GF-D8 (cell line): ENCODE data around the gene GUCY1A2.
"Not testable (repeated sequence)": the region's sequence is repeated elsewhere in the genome, so short reads cannot be mapped to it uniquely, and the experiment has no call there.

Experiments
- DNase-seq: peaks from one replicate; lab custom pipeline; 2025; lab: John Stamatoyannopoulos, UW

The GUCY1A2 gene

GRCh38 chr11:106834567-106834966 lies 183.7 kb downstream of the GUCY1A2 start:
- no peak for DNase-seq

GRCh38 chr11:106828976-106829375 lies 189.3 kb downstream of the GUCY1A2 start:
- no peak for DNase-seq

- no peak for DNase-seq
Observed at GRCh38 chr11:106828576-106828975, 189.7 kb downstream of the GUCY1A2 start.

- no peak for DNase-seq
Observed at GRCh38 chr11:106827687-106828086, 190.6 kb downstream of the GUCY1A2 start.

GRCh38 chr11:106826558-106826957 lies 191.7 kb downstream of the GUCY1A2 start:
- not testable (repeated sequence) for DNase-seq

GRCh38 chr11:106821826-106822225 lies 196.4 kb downstream of the GUCY1A2 start:
- no peak for DNase-seq

- no peak for DNase-seq
Observed at GRCh38 chr11:106821291-106821690, 197.0 kb downstream of the GUCY1A2 start.

GRCh38 chr11:106818443-106818842 lies 199.8 kb downstream of the GUCY1A2 start:
- DNase-seq = no peak

- no peak for DNase-seq
Observed at GRCh38 chr11:106815209-106815608, 203.1 kb downstream of the GUCY1A2 start.

- DNase-seq = no peak
Observed at GRCh38 chr11:106813806-106814205, 204.5 kb downstream of the GUCY1A2 start.

- DNase-seq = no peak
Observed at GRCh38 chr11:106794058-106794457, 224.2 kb downstream of the GUCY1A2 start.

GRCh38 chr11:106789406-106789805 lies 228.9 kb downstream of the GUCY1A2 start:
- no peak for DNase-seq

GRCh38 chr11:106787454-106787853 lies 230.8 kb downstream of the GUCY1A2 start:
- DNase-seq = no peak

GRCh38 chr11:106785913-106786650 lies 232.2 kb downstream of the GUCY1A2 start:
- no peak for DNase-seq

GRCh38 chr11:106777302-106777701 lies 241.0 kb downstream of the GUCY1A2 start:
- DNase-seq = not testable (repeated sequence)

GRCh38 chr11:106770489-106771085 lies 247.7 kb downstream of the GUCY1A2 start:
- no peak for DNase-seq

GRCh38 chr11:106765469-106766258 lies 252.6 kb downstream of the GUCY1A2 start:
- DNase-seq = no peak

- no peak for DNase-seq
Observed at GRCh38 chr11:106763501-106763900, 254.8 kb downstream of the GUCY1A2 start.

- DNase-seq = no peak
Observed at GRCh38 chr11:106761745-106762144, 256.5 kb downstream of the GUCY1A2 start.

GRCh38 chr11:106761240-106761639 lies 257.0 kb downstream of the GUCY1A2 start:
- no peak for DNase-seq

GRCh38 chr11:106748059-106748458 lies 270.2 kb downstream of the GUCY1A2 start:
- no peak for DNase-seq

GRCh38 chr11:106745941-106746340 lies 272.3 kb downstream of the GUCY1A2 start:
- no peak for DNase-seq

GRCh38 chr11:106733635-106734034 lies 284.6 kb downstream of the GUCY1A2 start:
- no peak for DNase-seq
